Measurements from ENCODE around the gene ROCK2.

- no peak for TF ChIP-seq POLR2A (IDR thresholded peaks at IDR 0.05; ENCODE audit: low read length)
- no peak for TF ChIP-seq USF2 (IDR thresholded peaks at IDR 0.05)
- TF ChIP-seq PHF8 (IDR thresholded peaks at IDR 0.05; ENCODE audit: borderline replicate concordance, low read depth), result no peak
- TF ChIP-seq RAD21 (conservative IDR thresholded peaks at IDR 0.05 in 1 of 2, IDR thresholded peaks at IDR 0.05 in 1 of 2), result no peak
- no peak for TF ChIP-seq REST (IDR thresholded peaks at IDR 0.05)
- no peak for TF ChIP-seq CTCF (IDR thresholded peaks at IDR 0.05)
- no peak for TF ChIP-seq CHD2 (IDR thresholded peaks at IDR 0.05; ENCODE audit: low read length, partially characterized antibody)
- no peak for TF ChIP-seq MAX (IDR thresholded peaks at IDR 0.05)
- TF ChIP-seq SMC3 (IDR thresholded peaks at IDR 0.05), result no peak
- no peak for TF ChIP-seq JUNB (IDR thresholded peaks at IDR 0.05)
Measured at GRCh38 chr2:11166476-11166875, 178.0 kb downstream of the ROCK2 start.
